IPS-18a (cell line): ENCODE measurements around the gene ZNF552.
A peak's percentile ranks its signal among the peaks of the same experiment; 100 is the strongest.
"Not testable (repeated sequence)": the region's sequence is repeated elsewhere in the genome, so short reads cannot be mapped to it uniquely, and the experiment has no call there.

Experiments
- H3K27ac ChIP-seq: one replicate; pipeline ENCODE4 v1.5.1; 2013; ENCODE audit warnings: low read length
- H3K27me3 ChIP-seq: one replicate; pipeline ENCODE4 v1.6.1; 2013; ENCODE audit warnings: mild to moderate bottlenecking, low read length; ENCODE audit not compliant: control insufficient read depth, insufficient read depth
- H3K36me3 ChIP-seq: one replicate; pipeline ENCODE4 v1.6.1; 2013; ENCODE audit warnings: low read depth, low read length; ENCODE audit not compliant: control insufficient read depth
- H3K4me1 ChIP-seq: one replicate; pipeline ENCODE4 v1.6.1; 2013; ENCODE audit warnings: low read depth, low read length; ENCODE audit not compliant: control insufficient read depth
- H3K4me3 ChIP-seq: one replicate; pipeline ENCODE4 v1.5.1; 2013; ENCODE audit warnings: low read length
- H3K9ac ChIP-seq: one replicate; pipeline ENCODE4 v1.6.1; 2013; ENCODE audit warnings: mild to moderate bottlenecking, low read length, moderate library complexity
- H3K9me3 ChIP-seq: one replicate; pipeline ENCODE4 v1.6.1; 2013; ENCODE audit warnings: low read depth, low read length; ENCODE audit not compliant: control insufficient read depth

ZNF552 gene

DNA sequence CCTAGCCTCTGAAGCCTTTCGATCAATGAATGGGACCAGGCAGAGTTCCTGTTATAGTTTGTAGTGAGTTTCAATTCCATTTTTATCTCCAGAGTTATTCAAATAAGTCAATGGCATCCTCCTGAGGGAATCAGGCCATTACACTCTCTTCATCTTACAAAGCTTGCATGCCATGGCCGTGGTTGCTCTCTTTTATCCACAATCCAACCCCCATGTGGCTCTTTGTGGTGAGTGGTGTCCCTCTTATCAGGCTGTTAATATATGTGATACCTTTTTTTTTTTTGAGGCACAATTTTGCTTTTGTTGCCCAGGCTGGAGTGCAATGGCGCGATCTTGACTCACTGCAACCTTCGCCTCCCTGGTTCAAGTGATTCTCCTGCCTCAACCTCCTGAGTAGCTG is 22.3 kb upstream of the ZNF552 start:
- H3K4me1 ChIP-seq, H3K4me3 ChIP-seq, H3K27ac ChIP-seq, H3K27me3 ChIP-seq, H3K9ac ChIP-seq, H3K9me3 ChIP-seq: not testable (repeated sequence)
- H3K36me3 ChIP-seq = peaks cover 23% of the 10 kb centered on the region

DNA sequence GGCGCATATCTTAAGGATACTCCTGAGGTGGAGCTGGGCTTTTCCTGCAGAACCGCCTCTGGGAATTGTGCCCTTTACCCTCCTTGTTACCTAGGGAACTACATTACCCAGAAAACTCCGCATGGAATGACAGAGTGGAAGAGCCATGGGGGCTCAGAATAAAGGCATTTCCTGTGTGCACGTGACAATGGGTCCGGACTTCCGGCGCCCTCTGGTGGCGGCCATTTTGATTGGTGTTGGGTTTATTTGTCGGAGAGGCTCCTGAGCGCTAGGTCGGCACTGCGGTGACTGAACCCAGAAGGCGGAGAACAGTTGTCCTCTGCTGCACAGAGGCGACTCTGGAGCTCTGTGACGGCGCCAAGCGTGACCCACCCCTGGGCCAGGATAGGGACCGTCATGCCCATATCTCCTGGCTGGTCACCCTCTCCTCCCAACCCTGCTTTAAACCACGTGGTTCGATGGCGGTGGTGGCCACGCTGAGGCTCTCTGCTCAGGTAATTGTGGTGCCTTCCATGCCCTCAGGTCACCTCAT is 15.4 kb upstream of the ZNF552 start, which contains the start of gene ZNF587B:
Gene ZNF587B (plus strand): TSS at position 229 of the 532 bp plus-strand sequence. CDS start 230 bp downstream, at position 459.
- Histone ChIP-seq H3K4me3 (peak within 1 kb of the TSS; percentile 90), H3K27me3 (no peaks in the 10 kb centered on the region), H3K9ac (peak within 1 kb of the TSS; percentile 97), H3K27ac (peak within 1 kb of the TSS; percentile 88), H3K4me1 (peaks cover 4% of the 10 kb centered on the region), H3K9me3 (no peaks in the 10 kb centered on the region), H3K36me3 (peaks cover 8% of the 10 kb centered on the region)

DNA sequence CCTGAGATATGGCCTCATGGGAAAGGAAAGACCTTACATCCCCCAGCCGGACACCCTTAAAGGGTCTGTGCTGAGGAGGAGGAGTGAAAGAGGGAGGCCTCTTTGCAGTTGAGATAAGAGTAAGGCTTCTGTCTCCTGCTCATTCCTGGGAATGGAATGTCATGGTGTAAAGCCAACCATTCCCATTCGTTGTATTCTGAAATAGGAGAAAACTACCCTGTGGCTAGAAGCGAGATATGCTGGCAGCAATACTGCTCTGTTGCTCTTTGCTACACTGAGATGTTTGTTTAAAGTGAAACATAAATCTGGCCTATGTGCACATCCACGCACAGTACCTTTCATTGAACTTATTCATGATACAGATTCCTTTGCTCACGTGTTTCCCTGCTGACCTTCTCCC is 14.6 kb upstream of the ZNF552 start:
- Histone ChIP-seq H3K9me3 (no peaks in the 10 kb centered on the region), H3K36me3 (peaks cover 11% of the 10 kb centered on the region), H3K27ac (no peak overlapping the region), H3K4me1 (peaks cover 4% of the 10 kb centered on the region), H3K4me3 (no peak overlapping the region), H3K9ac (no peak overlapping the region), H3K27me3 (no peaks in the 10 kb centered on the region)

DNA sequence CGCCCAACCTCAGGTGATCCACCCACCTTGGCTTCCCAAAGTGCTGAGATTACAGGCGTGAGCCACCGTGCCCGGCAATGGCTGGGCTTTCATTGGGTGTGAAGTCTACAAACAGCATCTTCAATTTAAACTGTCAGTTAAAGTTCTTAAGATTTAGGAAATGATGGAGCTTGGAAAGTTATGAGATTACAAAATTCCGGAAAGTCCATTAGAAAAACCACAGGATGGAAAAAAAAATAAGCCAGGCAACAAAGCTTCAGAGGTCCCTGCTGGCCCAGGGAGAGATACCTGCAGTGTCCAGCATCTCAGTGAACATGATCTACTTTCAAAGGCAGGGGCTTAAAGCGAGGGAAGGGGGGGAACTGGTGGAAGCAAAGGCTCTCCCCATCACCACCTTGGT is 10.8 kb upstream of the ZNF552 start:
- peaks cover 11% of the 10 kb centered on the region for H3K36me3 ChIP-seq
- peaks cover 4% of the 10 kb centered on the region for H3K4me1 ChIP-seq
- no peak overlapping the region for H3K4me3 ChIP-seq
- H3K9me3 ChIP-seq = no peaks in the 10 kb centered on the region
- no peaks in the 10 kb centered on the region for H3K27me3 ChIP-seq
- no peak overlapping the region for H3K27ac ChIP-seq
- H3K9ac ChIP-seq = no peak overlapping the region

DNA sequence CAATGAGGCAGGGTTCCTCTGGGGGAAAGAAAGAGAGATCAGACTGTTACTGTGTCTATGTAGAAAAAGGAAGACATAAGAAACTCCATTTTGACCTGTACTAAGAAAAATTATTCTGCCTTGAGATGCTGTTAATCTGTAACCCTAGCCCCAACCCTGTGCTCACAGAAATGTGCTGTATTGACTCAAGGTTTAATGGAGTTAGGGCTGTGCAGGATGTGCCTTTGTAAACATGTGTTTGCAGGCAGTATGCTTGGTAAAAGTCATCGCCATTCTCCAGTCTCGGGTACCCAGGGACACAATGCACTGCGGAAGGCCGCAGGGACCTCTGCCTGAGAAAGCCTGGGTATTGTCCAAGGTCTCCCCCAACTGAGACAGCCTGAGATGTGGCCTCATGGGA is 8.9 kb upstream of the ZNF552 start:
- H3K27me3 ChIP-seq, H3K27ac ChIP-seq: not testable (repeated sequence)

DNA sequence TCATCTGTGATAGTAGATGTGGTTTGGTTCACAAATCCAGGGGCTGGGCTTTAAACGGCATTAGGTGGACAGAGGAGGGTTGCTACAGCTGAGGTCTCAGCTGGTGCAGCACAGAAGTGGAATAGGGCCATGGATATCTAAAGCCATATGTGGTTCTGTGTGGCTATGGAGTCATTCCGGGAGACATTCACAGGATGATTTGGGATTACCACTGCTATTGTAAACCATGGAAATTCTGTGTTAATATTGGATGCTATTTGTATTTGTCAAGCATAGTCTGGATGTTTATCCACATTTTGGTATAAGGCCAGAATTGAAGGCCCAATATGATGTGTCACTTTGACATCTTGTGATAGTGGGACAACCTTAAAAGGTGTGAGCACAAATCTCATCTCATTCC is 8.4 kb upstream of the ZNF552 start:
- H3K4me1 ChIP-seq, H3K27me3 ChIP-seq, H3K9me3 ChIP-seq, H3K9ac ChIP-seq, H3K4me3 ChIP-seq, H3K27ac ChIP-seq: not testable (repeated sequence)
- H3K36me3 ChIP-seq = peaks cover 11% of the 10 kb centered on the region

More for the DNA sequence above, 8.9 kb upstream of the ZNF552 start:
- H3K36me3 ChIP-seq = peaks cover 11% of the 10 kb centered on the region
- not testable (repeated sequence) for H3K4me1 ChIP-seq, H3K4me3 ChIP-seq, H3K9ac ChIP-seq, H3K9me3 ChIP-seq

DNA sequence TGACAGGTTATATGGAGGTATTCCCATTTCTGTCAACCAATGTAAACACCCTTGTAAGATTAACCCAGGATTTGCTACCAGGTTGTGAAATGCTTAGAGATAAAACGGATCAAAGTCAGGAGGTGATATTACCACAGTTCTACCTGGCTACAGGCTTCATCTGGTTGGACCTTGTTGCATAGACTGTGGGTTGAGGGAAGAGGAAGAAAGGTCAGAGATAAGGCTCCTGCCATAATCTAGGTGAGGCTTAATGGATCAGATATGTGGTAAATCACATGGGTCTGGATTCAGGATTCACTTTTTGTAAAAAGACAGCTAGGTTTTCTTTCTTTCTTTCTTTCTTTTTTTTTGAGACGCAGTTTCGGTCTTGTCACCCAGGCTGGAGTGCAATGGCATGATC is 6.8 kb upstream of the ZNF552 start:
- peaks cover 11% of the 10 kb centered on the region for H3K36me3 ChIP-seq
- not testable (repeated sequence) for H3K9ac ChIP-seq, H3K27me3 ChIP-seq, H3K4me1 ChIP-seq, H3K27ac ChIP-seq, H3K9me3 ChIP-seq, H3K4me3 ChIP-seq

DNA sequence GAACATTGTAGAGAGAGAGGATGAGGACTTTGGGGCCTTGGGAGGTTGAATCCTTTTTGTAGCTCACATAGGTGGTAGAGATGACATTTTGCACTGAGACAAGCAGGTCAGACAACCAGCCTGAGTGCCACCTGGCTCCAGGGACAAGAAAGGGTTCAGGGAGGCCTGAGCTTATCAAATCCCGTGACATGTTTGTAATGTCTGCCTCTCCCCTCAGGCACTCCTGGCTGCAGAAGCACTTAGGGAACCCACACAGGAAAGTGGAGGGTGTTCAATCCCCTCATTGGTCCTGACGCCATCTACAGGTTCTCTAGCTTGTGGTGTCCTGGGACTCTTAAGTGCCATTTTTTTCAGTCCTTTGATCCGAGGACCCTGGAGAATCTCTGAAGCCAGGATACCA is 6.4 kb upstream of the ZNF552 start:
- not testable (repeated sequence) for H3K27ac ChIP-seq, H3K4me1 ChIP-seq, H3K27me3 ChIP-seq, H3K9ac ChIP-seq, H3K9me3 ChIP-seq, H3K36me3 ChIP-seq
- peak overlapping the region; percentile 91 for H3K4me3 ChIP-seq

DNA sequence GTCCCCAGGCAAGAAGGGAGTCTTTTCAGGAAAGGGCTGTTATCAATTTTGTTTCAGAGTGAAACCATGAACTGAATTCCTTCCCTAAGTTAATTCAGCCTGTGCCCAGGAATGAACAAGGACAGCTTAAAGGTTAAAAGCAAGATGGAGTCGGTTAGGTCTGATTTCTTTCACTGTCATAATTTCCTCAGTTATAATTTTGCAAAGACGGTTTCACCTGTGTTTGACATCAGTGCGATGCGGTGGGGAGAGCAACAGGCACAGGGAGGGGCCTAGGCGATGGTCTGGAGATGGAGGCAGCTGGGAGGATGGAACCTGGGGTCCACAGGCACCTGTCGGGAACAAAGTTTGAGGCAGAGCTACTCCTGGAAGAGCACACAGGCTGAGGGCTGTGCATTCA is 5.9 kb upstream of the ZNF552 start:
- Histone ChIP-seq H3K27ac (no peak overlapping the region), H3K36me3 (peaks cover 6% of the 10 kb centered on the region)

DNA sequence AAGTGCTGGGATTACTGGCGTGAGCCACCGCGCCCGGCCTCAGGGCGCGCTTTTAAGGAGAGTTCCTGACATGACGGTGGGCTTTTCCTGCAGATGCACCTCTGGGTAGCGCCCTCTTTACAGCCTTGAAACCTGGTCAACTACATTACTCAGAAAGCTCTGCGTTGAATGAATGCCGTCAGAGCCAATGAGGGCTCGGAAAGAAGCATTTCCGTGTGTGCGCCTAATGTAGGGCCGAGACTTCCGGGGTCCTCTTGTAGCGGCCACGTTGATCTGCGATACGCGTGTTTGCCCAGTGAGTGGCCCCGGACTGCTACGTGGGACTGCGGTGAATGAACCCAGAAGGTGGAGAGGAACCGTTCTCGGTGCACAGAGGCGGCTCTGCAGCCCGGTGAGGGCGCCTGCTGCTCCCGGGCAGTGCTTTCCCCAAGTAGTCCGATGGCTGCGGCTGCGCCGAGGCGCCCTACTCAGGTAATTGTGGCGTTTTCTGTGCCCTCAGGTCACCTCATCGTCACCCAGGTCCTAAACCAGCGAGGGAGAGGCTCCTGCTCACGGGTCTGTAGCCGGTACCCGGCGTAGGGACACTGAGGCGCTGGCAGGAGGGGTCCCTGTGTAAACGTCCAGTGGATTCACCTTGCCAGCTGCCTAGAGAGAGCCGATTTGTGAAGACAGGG is 4.9 kb upstream of the ZNF552 start:
- peaks cover 3% of the 10 kb centered on the region for H3K4me1 ChIP-seq
- peak overlapping the region; percentile 90 for H3K9ac ChIP-seq
- H3K4me3 ChIP-seq = peak overlapping the region; percentile 91
- peaks cover 3% of the 10 kb centered on the region for H3K36me3 ChIP-seq
- H3K9me3 ChIP-seq = no peaks in the 10 kb centered on the region
- H3K27me3 ChIP-seq = no peaks in the 10 kb centered on the region
- H3K27ac ChIP-seq = peak overlapping the region; percentile 68

More for the DNA sequence above, 5.9 kb upstream of the ZNF552 start:
- H3K4me1 ChIP-seq = peaks cover 3% of the 10 kb centered on the region
- H3K9me3 ChIP-seq = no peaks in the 10 kb centered on the region
- peak overlapping the region; percentile 90 for H3K9ac ChIP-seq
- peak overlapping the region; percentile 91 for H3K4me3 ChIP-seq
- no peaks in the 10 kb centered on the region for H3K27me3 ChIP-seq

DNA sequence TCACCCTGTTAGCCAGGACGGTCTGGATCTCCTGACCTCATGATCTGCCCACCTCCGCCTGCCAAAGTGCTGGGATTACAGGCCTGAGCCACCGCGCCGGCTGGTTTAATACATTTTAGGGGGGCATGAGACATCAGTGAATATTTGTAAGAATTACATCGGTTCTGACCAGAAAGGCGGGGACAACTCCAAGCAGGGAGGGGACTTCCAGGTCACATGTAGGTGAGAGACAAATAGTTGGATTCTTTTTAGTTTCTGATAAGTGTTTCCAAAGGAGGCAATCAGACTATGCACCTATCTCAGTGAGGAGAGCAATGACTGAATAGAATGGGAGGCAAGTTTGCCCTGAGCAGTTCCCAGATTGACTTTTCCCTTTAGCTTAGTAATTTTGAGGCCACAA is 3.7 kb upstream of the ZNF552 start:
- no peak overlapping the region for H3K27ac ChIP-seq
- no peak overlapping the region for H3K9ac ChIP-seq
- no peaks in the 10 kb centered on the region for H3K36me3 ChIP-seq
- peaks cover 3% of the 10 kb centered on the region for H3K4me1 ChIP-seq
- H3K27me3 ChIP-seq = no peaks in the 10 kb centered on the region
- peak overlapping the region; percentile 91 for H3K4me3 ChIP-seq
- H3K9me3 ChIP-seq = no peaks in the 10 kb centered on the region

DNA sequence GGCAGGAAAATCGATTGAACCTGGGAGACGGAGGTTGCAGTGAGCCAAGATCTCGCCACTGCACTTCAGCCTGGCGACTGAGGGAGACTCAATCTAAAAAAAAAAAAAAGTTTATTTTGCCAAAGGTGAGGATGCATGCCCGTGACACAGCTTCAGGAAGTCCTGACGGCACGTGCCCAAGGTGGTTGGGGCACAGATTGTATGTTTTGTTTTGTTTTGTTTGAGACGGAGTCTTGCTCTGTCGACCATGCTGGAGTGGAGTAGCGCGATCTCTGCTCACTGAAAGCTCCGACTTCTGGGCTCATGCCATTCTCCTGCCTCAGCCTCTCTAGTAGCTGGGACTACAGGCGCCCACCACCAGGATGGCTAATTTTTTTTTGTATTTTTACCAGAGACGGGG is 3.3 kb upstream of the ZNF552 start:
- no peak overlapping the region for H3K4me3 ChIP-seq
- no peak overlapping the region for H3K27ac ChIP-seq
- H3K9me3 ChIP-seq = no peaks in the 10 kb centered on the region
- H3K27me3 ChIP-seq = no peaks in the 10 kb centered on the region
- peaks cover 3% of the 10 kb centered on the region for H3K4me1 ChIP-seq
- no peaks in the 10 kb centered on the region for H3K36me3 ChIP-seq
- H3K9ac ChIP-seq = no peak overlapping the region
